Endothelial cell of umbilical vein (primary cell): ENCODE data around the gene SMARCC1. TPM values are rescaled to one million over a fixed set of nuclear protein-coding genes. Genes with fewer than 3 reads are reported as not detected.

Experiments
- BruUV-seq: library from RNA; stranded (reverse); fragments of 400-500 nt; replicated peaks from 2 replicates; lab custom pipeline; 2021; lab: Mats Ljungman, UMichigan
- CTCF ChIA-PET: fragments of 300-600, 350-600 bp; sonication (Branson Sonifier 250); formaldehyde crosslinking; loops from one replicate; lab custom pipeline; 2021; ENCODE audit warnings: antibody characterized with exemption, inconsistent platforms; lab: Charles Lee
- POLR2A ChIA-PET: fragments of 300-600, 350-600 bp; sonication (Branson Sonifier 250); formaldehyde crosslinking; loops from one replicate; lab custom pipeline; 2021; ENCODE audit warnings: antibody characterized with exemption, inconsistent platforms; lab: Charles Lee
- DNase-seq: peaks from one replicate; pipeline ENCODE4 v3.0.0-alpha.2; 2011; ENCODE audit warnings: low read depth, low spot score
- FAIRE-seq: peaks from 2 replicates; lab custom pipeline; 2011; peaks lifted over from hg19 to GRCh38; lab: Jason Lieb, UNC
- H2AFZ ChIP-seq: 2 replicates; pipeline ENCODE4 v1.6.0; 2012; ENCODE audit warnings: low read depth, low read length, control low read depth, inconsistent platforms
- H3K27ac ChIP-seq: 2 replicates; pipeline ENCODE4 v1.5.1; 2011; ENCODE audit warnings: low read depth, mild to moderate bottlenecking, control low read depth, low read length, moderate library complexity; ENCODE audit not compliant: insufficient read depth
- H3K27me3 ChIP-seq, 2 experiments: 2 replicates each; pipeline versions ENCODE4 v1.6.0 to v1.6.1; 2011; ENCODE audit warnings: low read length in 2 of 2, mixed read lengths in 1 of 2; ENCODE audit not compliant: control insufficient read depth in 2 of 2, insufficient read depth in 2 of 2
- H3K36me3 ChIP-seq, 2 experiments: 2 replicates in 1 of 2; 3 replicates in 1 of 2; pipeline ENCODE4 v1.5.1; 2011; ENCODE audit warnings: low read length in 2 of 2, mild to moderate bottlenecking in 1 of 2, moderate library complexity in 1 of 2; ENCODE audit not compliant: control insufficient read depth in 2 of 2, insufficient read depth in 2 of 2; ENCODE audit errors: extremely low read depth in 1 of 2
- H3K4me1 ChIP-seq: 3 replicates; pipeline ENCODE4 v1.5.1; 2011; ENCODE audit warnings: mild to moderate bottlenecking, low read length; ENCODE audit not compliant: control insufficient read depth, insufficient read depth; ENCODE audit errors: extremely low read depth
- H3K4me2 ChIP-seq: 2 replicates; pipeline ENCODE4 v1.6.1; 2011; ENCODE audit warnings: low read length, control low read depth, mixed read lengths; ENCODE audit not compliant: insufficient read depth
- H3K4me3 ChIP-seq, 3 experiments: fragments of 200-600 bp in 1 of 3; sonication (generic), shearing (Covaris generic) in 1 of 3; replicated peaks in 1 of 3; 2 replicates each; pipeline ENCODE4 v1.5.1; 2011 to 2016; ENCODE audit warnings: control low read depth in 3 of 3, low read length in 3 of 3, mild to moderate bottlenecking in 2 of 3, inconsistent platforms in 1 of 3, low read depth in 1 of 3, moderate library complexity in 1 of 3; ENCODE audit not compliant: insufficient read depth in 1 of 3
- H3K79me2 ChIP-seq: 2 replicates; pipeline ENCODE4 v1.6.0; 2012; ENCODE audit warnings: low read length, inconsistent platforms; ENCODE audit not compliant: control insufficient read depth, insufficient read depth
- H3K9ac ChIP-seq: replicated peaks from 2 replicates; pipeline ENCODE3; 2011; ENCODE audit warnings: low read length, control low read depth; ENCODE audit not compliant: insufficient read depth; ENCODE audit errors: extremely low read depth
- H3K9me1 ChIP-seq: replicated peaks from 3 replicates; pipeline ENCODE4 v1.6.0; 2011; ENCODE audit warnings: mild to moderate bottlenecking, low read length; ENCODE audit not compliant: control insufficient read depth, insufficient read depth; ENCODE audit errors: extremely low read depth
- H3K9me3 ChIP-seq: replicated peaks from 2 replicates; pipeline ENCODE4 v1.5.1; 2012; ENCODE audit warnings: low read length, inconsistent platforms; ENCODE audit not compliant: control insufficient read depth, insufficient read depth
- H4K20me1 ChIP-seq: replicated peaks from 2 replicates; pipeline ENCODE3; 2011; ENCODE audit warnings: mild to moderate bottlenecking, low read length; ENCODE audit not compliant: control insufficient read depth, insufficient read depth; ENCODE audit errors: extremely low read depth
- EZH2 ChIP-seq: IDR thresholded peaks from 2 replicates; pipeline ENCODE4 v1.6.1; 2012; ENCODE audit warnings: borderline replicate concordance, low read depth, mild to moderate bottlenecking, moderate library complexity, low read length, inconsistent platforms; ENCODE audit not compliant: severe bottlenecking
- FOS ChIP-seq: IDR thresholded peaks from 2 replicates; pipeline ENCODE4 v1.6.1; 2011; ENCODE audit warnings: mild to moderate bottlenecking, low read length, moderate library complexity, borderline replicate concordance; ENCODE audit not compliant: insufficient read depth
- GATA2 ChIP-seq: IDR thresholded peaks from 2 replicates; pipeline ENCODE4 v1.7.0; 2011; ENCODE audit warnings: low read depth, mild to moderate bottlenecking, moderate library complexity, mixed read lengths, low read length; ENCODE audit not compliant: insufficient read length, insufficient read depth
- JUN ChIP-seq: IDR thresholded peaks from 2 replicates; pipeline ENCODE4 v1.6.1; 2011; ENCODE audit warnings: borderline replicate concordance, low read depth; ENCODE audit not compliant: insufficient read length, insufficient read depth
- MYC ChIP-seq: IDR thresholded peaks from one replicate; pipeline ENCODE4 v1.6.1; 2011; ENCODE audit warnings: mild to moderate bottlenecking, low read depth, low read length
- POLR2A ChIP-seq: IDR thresholded peaks from 2 replicates; pipeline ENCODE4 v1.6.1; 2012; ENCODE audit warnings: low read depth, mild to moderate bottlenecking, control low read depth, low read length
- POLR2AphosphoS5 ChIP-seq: IDR thresholded peaks from 2 replicates; pipeline ENCODE4 v1.6.1; 2012; ENCODE audit warnings: low read depth, mild to moderate bottlenecking, control low read depth, low read length, moderate library complexity; ENCODE audit not compliant: insufficient read depth
- dilution Hi-C: fragments of 300-500 bp; cut with MboI; formaldehyde crosslinking; loops from one replicate; pipeline ENCODE4 v1.15.0; 2019; ENCODE audit warnings: low sequenced_read_pairs; ENCODE audit not compliant: extremely low pct_ligation_motif_present
- intact Hi-C: fragments of 100-400 bp; cut with micrococcal nuclease; formaldehyde crosslinking; loops from one replicate; pipeline ENCODE4 v1.10.0; 2022
- polyA plus RNA-seq, 4 experiments: library from polyadenylated mRNA; depleted of rRNA in 3 of 4; stranded (reverse) in 3 of 4; unstranded in 1 of 4; fragments of >200 nt; gene quantifications; 2 replicates each; pipeline versions ENCODE4 v1.2.1 to v1.2.3, GENCODE V29; 2011 to 2012; ENCODE audit warnings: missing spikeins in 1 of 4
- total RNA-seq: library from RNA; stranded (reverse); gene quantifications from 2 replicates; pipeline ENCODE4 v1.2.3, GENCODE V29; 2021
- TF ChIP-seq, protein P1 (sequence below): IDR thresholded peaks from 2 replicates; pipeline ENCODE4 v1.6.1; 2011; ENCODE audit not compliant: insufficient read depth, insufficient read length
- TF ChIP-seq, protein P2 (sequence below), 2 donors: IDR thresholded peaks; 1 replicate in 1 of 2; 2 replicates in 1 of 2; pipeline ENCODE4 v1.5.1; 2011; ENCODE audit warnings: low read length in 2 of 2, mild to moderate bottlenecking in 2 of 2, moderate library complexity in 2 of 2, control low read depth in 1 of 2, inconsistent platforms in 1 of 2, low read depth in 1 of 2; ENCODE audit not compliant: insufficient read depth in 1 of 2; ENCODE audit errors: extremely low read depth in 1 of 2

The SMARCC1 gene
- total and polyA plus RNA-seq, 2 donors (not counting 3 experiments of a cell fraction or from before 2014, with no cell fraction given), result 23.0 to 138 TPM

DNA sequence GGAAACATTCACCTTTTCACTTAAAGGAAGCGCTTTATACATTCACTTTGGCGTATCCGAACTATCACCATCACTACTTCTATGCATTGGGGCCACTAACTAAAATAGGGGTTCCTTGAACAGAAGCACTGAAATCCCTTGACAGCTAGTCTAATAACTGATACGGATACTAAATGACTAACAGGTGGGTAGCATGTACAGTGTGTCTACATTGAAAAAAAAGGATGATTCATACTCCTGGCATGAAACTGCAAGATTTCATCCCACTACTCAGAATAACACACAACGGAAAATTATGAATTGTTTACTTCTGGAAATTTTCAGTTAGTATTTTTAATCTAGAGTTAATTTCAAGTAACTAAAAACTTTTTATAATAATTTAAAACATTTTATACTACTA lies 96.7 kb downstream of the SMARCC1 start:
- FAIRE-seq, result no peak
- POLR2A ChIA-PET, result no interaction called here
- DNase-seq, result peak; percentile 24

More for the DNA sequence above, 96.7 kb downstream of the SMARCC1 start:
- intact Hi-C loops, result no loop called here
- CTCF ChIA-PET, result interaction anchor here (1.2 kb wide), 1 partner anchor 27 kb away, joined by 3 read pairs; no protein-coding TSS in a partner anchor
- Histone ChIP-seq H3K36me3 (peaks cover 2 to 19% of the 10 kb centered on the region in 2 experiments), H3K9ac (no peak overlapping the region), H3K27ac (no peak overlapping the region), H3K27me3 (no peaks in the 10 kb centered on the region), H3K4me2 (no peak overlapping the region), H3K79me2 (no peaks in the 10 kb centered on the region), H3K4me1 (no peaks in the 10 kb centered on the region), H4K20me1 (no peaks in the 10 kb centered on the region), H3K9me1 (no peaks in the 10 kb centered on the region), H2AFZ (no peak overlapping the region), H3K9me3 (no peaks in the 10 kb centered on the region), H3K4me3 (no peak overlapping the region)
- TF ChIP-seq POLR2AphosphoS5, result no peak
- TF ChIP-seq, protein P1, sequence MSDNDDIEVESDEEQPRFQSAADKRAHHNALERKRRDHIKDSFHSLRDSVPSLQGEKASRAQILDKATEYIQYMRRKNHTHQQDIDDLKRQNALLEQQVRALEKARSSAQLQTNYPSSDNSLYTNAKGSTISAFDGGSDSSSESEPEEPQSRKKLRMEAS, result no peak
- TF ChIP-seq POLR2A, result no peak
- TF ChIP-seq GATA2, result no peak
- TF ChIP-seq FOS, result no peak
- TF ChIP-seq, protein P2, sequence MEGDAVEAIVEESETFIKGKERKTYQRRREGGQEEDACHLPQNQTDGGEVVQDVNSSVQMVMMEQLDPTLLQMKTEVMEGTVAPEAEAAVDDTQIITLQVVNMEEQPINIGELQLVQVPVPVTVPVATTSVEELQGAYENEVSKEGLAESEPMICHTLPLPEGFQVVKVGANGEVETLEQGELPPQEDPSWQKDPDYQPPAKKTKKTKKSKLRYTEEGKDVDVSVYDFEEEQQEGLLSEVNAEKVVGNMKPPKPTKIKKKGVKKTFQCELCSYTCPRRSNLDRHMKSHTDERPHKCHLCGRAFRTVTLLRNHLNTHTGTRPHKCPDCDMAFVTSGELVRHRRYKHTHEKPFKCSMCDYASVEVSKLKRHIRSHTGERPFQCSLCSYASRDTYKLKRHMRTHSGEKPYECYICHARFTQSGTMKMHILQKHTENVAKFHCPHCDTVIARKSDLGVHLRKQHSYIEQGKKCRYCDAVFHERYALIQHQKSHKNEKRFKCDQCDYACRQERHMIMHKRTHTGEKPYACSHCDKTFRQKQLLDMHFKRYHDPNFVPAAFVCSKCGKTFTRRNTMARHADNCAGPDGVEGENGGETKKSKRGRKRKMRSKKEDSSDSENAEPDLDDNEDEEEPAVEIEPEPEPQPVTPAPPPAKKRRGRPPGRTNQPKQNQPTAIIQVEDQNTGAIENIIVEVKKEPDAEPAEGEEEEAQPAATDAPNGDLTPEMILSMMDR (IDR thresholded peaks at IDR 0.05; ENCODE audit: extremely low read depth in 1 of 2, insufficient read depth in 1 of 2, low read depth in 1 of 2, low read length in 2 of 2), result no peak
- TF ChIP-seq JUN, result no peak
- TF ChIP-seq EZH2, result no peak
- TF ChIP-seq MYC, result no peak
- no TSS peak for BruUV-seq
- dilution Hi-C loops, result no loop called here
